Activated gamma-delta T cell treated with anti-CD3 and anti-CD28 coated beads, Interleukin-2, amount 50 U/mL, for 16 hours (primary cell): Measurements from ENCODE around the gene SHFL.

Experiments
- DNase-seq: peaks from one replicate; pipeline ENCODE4 v3.0.0-alpha.2; 2020; ENCODE audit warnings: low read depth

The SHFL gene

GRCh38 chr19:10134040-10134439 lies 47.9 kb downstream of the SHFL start:
- no peak for DNase-seq

- DNase-seq, result no peak
Measured at GRCh38 chr19:10135551-10136334, 49.6 kb downstream of the SHFL start.

- no peak for DNase-seq
Measured at GRCh38 chr19:10136936-10137335, 50.8 kb downstream of the SHFL start.

GRCh38 chr19:10137751-10138682 lies 51.9 kb downstream of the SHFL start:
- DNase-seq, result no peak

- no peak for DNase-seq
Measured at GRCh38 chr19:10138879-10139795, 53.0 kb downstream of the SHFL start.

- no peak for DNase-seq
Measured at GRCh38 chr19:10139952-10140351, 53.8 kb downstream of the SHFL start.

- DNase-seq, result no peak
Measured at GRCh38 chr19:10141479-10141878, 55.4 kb downstream of the SHFL start.

GRCh38 chr19:10141973-10142372 lies 55.9 kb downstream of the SHFL start:
- no peak for DNase-seq
